ENCODE measurements around the gene PFDN6.

DNA sequence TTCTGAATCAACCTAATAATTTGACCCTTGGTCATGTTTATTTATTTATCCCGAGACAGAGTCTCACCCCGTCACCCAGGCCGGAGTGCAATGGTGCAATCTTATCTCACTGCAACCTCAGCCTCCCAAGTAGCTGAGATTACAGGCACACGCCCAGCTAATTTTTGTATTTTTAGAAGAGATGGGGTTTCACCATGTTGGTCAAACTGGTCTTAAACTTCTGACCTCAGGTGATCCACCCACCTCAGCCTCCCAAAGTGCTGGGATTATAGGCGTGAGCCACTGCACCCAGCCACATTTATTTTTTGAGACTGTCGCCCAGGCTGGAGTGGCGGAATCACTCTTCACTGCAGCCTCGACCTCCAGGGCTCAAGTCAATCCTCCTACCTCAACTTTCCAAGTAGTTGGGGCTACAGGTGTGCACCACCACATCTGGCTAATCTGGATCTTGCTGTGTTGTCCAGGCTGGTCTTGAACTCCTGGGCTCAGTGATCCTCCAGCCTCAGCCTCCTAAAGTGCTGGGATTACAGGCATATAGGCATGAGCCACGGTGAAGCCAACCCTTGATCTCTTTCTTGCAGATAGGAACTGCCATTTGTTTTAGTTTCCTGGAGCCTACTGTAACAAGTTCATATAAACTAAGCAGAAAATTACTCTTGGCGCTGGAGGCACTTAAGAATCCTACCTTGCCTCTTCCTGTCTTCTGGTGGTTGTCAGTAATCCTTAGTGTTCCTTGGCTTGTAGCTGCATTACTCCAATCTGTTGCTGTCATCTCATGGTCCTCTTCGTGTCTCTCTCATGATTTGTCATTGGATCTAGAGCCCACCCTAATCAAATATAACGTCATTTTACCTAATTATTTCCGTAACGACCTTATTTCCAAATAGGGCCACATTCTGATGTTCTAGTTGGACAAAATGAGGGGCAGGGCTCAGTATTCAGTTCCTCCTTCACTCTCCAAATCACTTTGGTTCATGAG, 15.2 kb upstream of the PFDN6 start:
- TF ChIP-seq, protein P1, sequence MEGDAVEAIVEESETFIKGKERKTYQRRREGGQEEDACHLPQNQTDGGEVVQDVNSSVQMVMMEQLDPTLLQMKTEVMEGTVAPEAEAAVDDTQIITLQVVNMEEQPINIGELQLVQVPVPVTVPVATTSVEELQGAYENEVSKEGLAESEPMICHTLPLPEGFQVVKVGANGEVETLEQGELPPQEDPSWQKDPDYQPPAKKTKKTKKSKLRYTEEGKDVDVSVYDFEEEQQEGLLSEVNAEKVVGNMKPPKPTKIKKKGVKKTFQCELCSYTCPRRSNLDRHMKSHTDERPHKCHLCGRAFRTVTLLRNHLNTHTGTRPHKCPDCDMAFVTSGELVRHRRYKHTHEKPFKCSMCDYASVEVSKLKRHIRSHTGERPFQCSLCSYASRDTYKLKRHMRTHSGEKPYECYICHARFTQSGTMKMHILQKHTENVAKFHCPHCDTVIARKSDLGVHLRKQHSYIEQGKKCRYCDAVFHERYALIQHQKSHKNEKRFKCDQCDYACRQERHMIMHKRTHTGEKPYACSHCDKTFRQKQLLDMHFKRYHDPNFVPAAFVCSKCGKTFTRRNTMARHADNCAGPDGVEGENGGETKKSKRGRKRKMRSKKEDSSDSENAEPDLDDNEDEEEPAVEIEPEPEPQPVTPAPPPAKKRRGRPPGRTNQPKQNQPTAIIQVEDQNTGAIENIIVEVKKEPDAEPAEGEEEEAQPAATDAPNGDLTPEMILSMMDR (IDR thresholded peaks at IDR 0.05 in 2 of 3, conservative IDR thresholded peaks at IDR 0.05 in 1 of 3; ENCODE audit: control insufficient read depth in 2 of 3, extremely low read depth in 1 of 3, insufficient read depth in 1 of 3, low read depth in 3 of 3, low read length in 3 of 3) = no peak
- TF ChIP-seq ESRRA (IDR thresholded peaks at IDR 0.05; ENCODE audit: low read length) (no peak), TBL1XR1 (IDR thresholded peaks at IDR 0.05; ENCODE audit: low read depth, low read length) (no peak), SMC3 (IDR thresholded peaks at IDR 0.05; ENCODE audit: borderline replicate concordance, low read length) (no peak), BRCA1 (IDR thresholded peaks at IDR 0.05; ENCODE audit: low read depth, low read length) (no peak), BMI1 (IDR thresholded peaks at IDR 0.05; ENCODE audit: borderline replicate concordance) (no peak), TCF12 (IDR thresholded peaks at IDR 0.05; ENCODE audit: low read depth, low read length) (no peak), NFIC (IDR thresholded peaks at IDR 0.05; ENCODE audit: low read depth, low read length) (no peak)
- TF ChIP-seq, protein P2, sequence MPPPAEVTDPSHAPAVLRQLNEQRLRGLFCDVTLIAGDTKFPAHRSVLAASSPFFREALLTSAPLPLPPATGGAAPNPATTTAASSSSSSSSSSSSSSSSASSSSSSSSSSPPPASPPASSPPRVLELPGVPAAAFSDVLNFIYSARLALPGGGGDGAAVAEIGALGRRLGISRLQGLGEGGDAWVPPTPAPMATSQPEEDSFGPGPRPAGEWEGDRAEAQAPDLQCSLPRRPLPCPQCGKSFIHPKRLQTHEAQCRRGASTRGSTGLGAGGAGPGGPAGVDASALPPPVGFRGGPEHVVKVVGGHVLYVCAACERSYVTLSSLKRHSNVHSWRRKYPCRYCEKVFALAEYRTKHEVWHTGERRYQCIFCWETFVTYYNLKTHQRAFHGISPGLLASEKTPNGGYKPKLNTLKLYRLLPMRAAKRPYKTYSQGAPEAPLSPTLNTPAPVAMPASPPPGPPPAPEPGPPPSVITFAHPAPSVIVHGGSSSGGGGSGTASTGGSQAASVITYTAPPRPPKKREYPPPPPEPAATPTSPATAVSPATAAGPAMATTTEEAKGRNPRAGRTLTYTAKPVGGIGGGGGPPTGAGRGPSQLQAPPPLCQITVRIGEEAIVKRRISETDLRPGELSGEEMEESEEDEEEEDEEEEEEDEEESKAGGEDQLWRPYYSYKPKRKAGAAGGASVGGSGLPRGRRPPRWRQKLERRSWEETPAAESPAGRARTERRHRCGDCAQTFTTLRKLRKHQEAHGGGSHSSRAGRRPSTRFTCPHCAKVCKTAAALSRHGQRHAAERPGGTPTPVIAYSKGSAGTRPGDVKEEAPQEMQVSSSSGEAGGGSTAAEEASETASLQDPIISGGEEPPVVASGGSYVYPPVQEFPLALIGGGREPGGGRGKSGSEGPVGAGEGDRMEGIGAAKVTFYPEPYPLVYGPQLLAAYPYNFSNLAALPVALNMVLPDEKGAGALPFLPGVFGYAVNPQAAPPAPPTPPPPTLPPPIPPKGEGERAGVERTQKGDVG (CRISPR knock-in tag; IDR thresholded peaks at IDR 0.05) = no peak
- TF ChIP-seq, protein P3, sequence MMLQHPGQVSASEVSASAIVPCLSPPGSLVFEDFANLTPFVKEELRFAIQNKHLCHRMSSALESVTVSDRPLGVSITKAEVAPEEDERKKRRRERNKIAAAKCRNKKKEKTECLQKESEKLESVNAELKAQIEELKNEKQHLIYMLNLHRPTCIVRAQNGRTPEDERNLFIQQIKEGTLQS (IDR thresholded peaks at IDR 0.05; ENCODE audit: borderline replicate concordance, extremely low read depth, low read depth, low read length) = no peak
